Activated CD4-positive, alpha-beta T cell treated with anti-CD3 and anti-CD28 coated beads, Interleukin-2, amount 50 U/mL, for 1 hour (primary cell): ENCODE results near the gene S1PR2.
"Not testable (repeated sequence)": the region's sequence is repeated elsewhere in the genome, so short reads cannot be mapped to it uniquely, and the experiment has no call there.

Experiments used
- DNase-seq: peaks from one replicate; pipeline ENCODE4 v3.0.0-alpha.2; 2020

S1PR2 gene

GRCh38 chr19:10184636-10185035 lies 46.5 kb downstream of the S1PR2 start:
- no peak for DNase-seq

DNA sequence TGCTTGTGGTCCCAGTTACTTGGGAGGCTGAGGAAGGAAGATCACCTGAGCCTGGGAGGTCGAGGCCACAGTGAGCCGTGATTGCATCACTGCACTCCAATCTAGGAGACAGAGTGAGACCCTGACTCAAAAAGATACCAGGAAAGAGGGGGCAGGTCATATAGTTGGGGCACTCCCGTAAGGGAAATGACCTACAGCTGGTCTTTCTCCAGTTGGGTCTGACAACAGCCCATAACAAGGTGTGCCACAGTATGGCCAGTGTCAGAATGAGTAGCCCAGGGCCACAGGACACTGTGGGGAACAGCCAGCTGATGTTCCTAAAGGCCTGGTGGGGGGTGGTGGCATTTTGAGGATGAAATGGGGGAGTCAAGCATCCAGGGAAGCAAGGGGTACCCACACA lies 47.2 kb downstream of the S1PR2 start:
- DNase-seq = no peak

- no peak for DNase-seq
These were observed 48.3 kb downstream of the S1PR2 start for GRCh38 chr19:10182847-10183246.

- DNase-seq = no peak
These were observed 49.1 kb downstream of the S1PR2 start for GRCh38 chr19:10182076-10182475.

DNA sequence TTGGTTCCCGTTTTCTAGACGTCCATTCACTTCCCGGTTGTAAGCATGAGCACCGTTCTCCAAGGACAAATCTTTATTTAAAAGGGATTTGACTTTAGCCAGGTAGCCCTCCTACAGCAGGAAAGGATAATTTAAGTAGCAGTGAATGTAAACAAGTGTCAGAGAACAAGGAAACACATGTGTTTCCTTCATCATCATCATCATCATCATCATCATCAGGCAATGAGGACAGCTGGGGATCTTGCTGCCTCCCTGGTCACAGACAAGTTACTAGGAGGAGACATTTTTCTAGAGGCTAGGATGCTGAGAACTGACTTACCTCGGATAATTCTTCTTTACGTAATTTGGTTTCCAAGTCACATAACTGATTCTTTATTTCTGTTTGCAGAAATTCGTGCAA lies 50.7 kb downstream of the S1PR2 start:
- DNase-seq = no peak

DNA sequence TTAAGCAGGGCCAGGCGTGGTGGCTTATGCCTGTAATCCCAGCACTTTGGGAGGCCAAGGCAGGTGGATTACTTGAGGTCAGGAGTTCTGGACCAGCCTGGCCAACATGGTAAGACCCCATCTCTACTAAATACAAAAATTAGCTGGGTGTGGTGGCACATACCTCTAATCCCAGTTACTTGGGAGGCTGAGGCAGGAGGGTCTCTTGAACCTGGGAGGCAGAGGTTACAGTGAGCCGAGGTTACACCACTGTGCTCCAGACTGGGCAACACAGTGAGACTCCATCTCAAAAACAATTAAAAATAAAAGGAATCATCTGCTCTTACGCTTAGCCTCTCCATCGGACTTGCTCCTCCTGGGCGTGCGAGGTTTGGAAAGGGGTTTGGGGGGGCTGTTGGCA lies 51.1 kb downstream of the S1PR2 start:
- not testable (repeated sequence) for DNase-seq

DNA sequence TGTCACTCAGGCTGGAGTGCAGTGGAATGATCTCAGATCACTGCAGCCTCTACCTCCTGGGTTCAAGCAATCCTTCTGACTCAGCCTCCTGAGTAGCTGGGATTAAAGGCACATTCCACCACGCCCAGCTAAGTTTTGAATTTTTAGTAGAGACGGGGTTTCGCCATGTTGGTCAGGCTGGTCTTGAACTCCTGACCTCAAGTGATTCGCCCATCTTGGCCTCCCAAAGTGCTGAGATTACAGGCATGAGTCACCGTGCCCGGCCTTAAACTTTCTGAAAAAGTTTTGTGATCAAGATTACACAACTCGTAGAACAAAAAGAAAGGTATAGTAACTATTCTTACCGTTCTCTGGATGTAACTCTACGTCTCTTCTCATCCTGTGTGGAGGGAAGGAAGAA lies 57.6 kb downstream of the S1PR2 start:
- no peak for DNase-seq
